Mononuclear cell (primary cell): ENCODE results near the gene NUDT16. TPM values are rescaled to one million over a fixed set of nuclear protein-coding genes. Genes with fewer than 3 reads are reported as not detected.
"Not testable (repeated sequence)": the region's sequence is repeated elsewhere in the genome, so short reads cannot be mapped to it uniquely, and the experiment has no call there.

ENCODE experiments used
- H3K27me3 ChIP-seq: 2 replicates; pipeline ENCODE4 v1.6.0; 2011; ENCODE audit warnings: low read length, control low read depth; ENCODE audit not compliant: insufficient read depth
- H3K4me1 ChIP-seq: 2 replicates; pipeline ENCODE4 v1.5.1; 2011; ENCODE audit warnings: mild to moderate bottlenecking, low read length, control low read depth; ENCODE audit not compliant: insufficient read depth
- H3K4me3 ChIP-seq: 2 replicates; pipeline ENCODE4 v1.5.1; 2011; ENCODE audit warnings: mild to moderate bottlenecking, low read length, moderate library complexity
- H3K9me3 ChIP-seq: 2 replicates; pipeline ENCODE4 v1.5.1; 2011; ENCODE audit warnings: low read depth, mild to moderate bottlenecking, control low read depth, low read length
- total RNA-seq: library from RNA; depleted of rRNA; stranded (reverse); fragments of >200 nt; gene quantifications from one replicate; pipeline ENCODE4 v1.2.3, GENCODE V29; 2012

Gene NUDT16
- total RNA-seq, 1 donor: 3.9 TPM

GRCh38 chr3:131361464-131362421 is 19.8 kb upstream of the NUDT16 start:
- no peaks in the 10 kb centered on the region for H3K9me3 ChIP-seq
- H3K4me3 ChIP-seq: peak overlapping the region; percentile 43

GRCh38 chr3:131363275-131363674 is 18.3 kb upstream of the NUDT16 start:
- no peak overlapping the region for H3K4me3 ChIP-seq
- H3K27me3 ChIP-seq: peaks cover 22% of the 10 kb centered on the region
- no peaks in the 10 kb centered on the region for H3K9me3 ChIP-seq
- peaks cover 21% of the 10 kb centered on the region for H3K4me1 ChIP-seq

More at GRCh38 chr3:131361464-131362421, 19.8 kb upstream of the NUDT16 start:
- H3K27me3 ChIP-seq: peaks cover 22% of the 10 kb centered on the region
- peaks cover 21% of the 10 kb centered on the region for H3K4me1 ChIP-seq

GRCh38 chr3:131370935-131371687 is 10.5 kb upstream of the NUDT16 start:
- Histone ChIP-seq H3K27me3 (peaks cover under 1% of the 10 kb centered on the region), H3K4me3 (no peak overlapping the region), H3K9me3 (no peaks in the 10 kb centered on the region), H3K4me1 (peaks cover 17% of the 10 kb centered on the region)

GRCh38 chr3:131371688-131372066 is 9.9 kb upstream of the NUDT16 start:
- no peaks in the 10 kb centered on the region for H3K27me3 ChIP-seq
- peaks cover 17% of the 10 kb centered on the region for H3K4me1 ChIP-seq
- H3K4me3 ChIP-seq: no peak overlapping the region
- no peaks in the 10 kb centered on the region for H3K9me3 ChIP-seq

- H3K9me3 ChIP-seq: no peaks in the 10 kb centered on the region
- H3K4me3 ChIP-seq: no peak overlapping the region
- H3K4me1 ChIP-seq: peaks cover 17% of the 10 kb centered on the region
- no peaks in the 10 kb centered on the region for H3K27me3 ChIP-seq
Observed at GRCh38 chr3:131374741-131375140, 6.8 kb upstream of the NUDT16 start.

- H3K27me3 ChIP-seq, H3K9me3 ChIP-seq: not testable (repeated sequence)
- Histone ChIP-seq H3K4me1 (peaks cover 48% of the 10 kb centered on the region), H3K4me3 (peak overlapping the region; percentile 90)
Observed at GRCh38 chr3:131380821-131381444, 641 bp upstream of the NUDT16 start.

- H3K4me3 ChIP-seq: no peak overlapping the region
- H3K9me3 ChIP-seq: no peaks in the 10 kb centered on the region
- H3K27me3 ChIP-seq: no peaks in the 10 kb centered on the region
- peaks cover 79% of the 10 kb centered on the region for H3K4me1 ChIP-seq
Observed at GRCh38 chr3:131386429-131387165, 5.0 kb downstream of the NUDT16 start.

GRCh38 chr3:131387796-131388489 is 6.4 kb downstream of the NUDT16 start:
- Histone ChIP-seq H3K27me3 (no peaks in the 10 kb centered on the region), H3K4me1 (peaks cover 68% of the 10 kb centered on the region), H3K4me3 (no peak overlapping the region), H3K9me3 (no peaks in the 10 kb centered on the region)

- Histone ChIP-seq H3K9me3 (no peaks in the 10 kb centered on the region), H3K27me3 (no peaks in the 10 kb centered on the region), H3K4me1 (peaks cover 63% of the 10 kb centered on the region), H3K4me3 (no peak overlapping the region)
Observed at GRCh38 chr3:131388490-131388799, 6.9 kb downstream of the NUDT16 start.

- H3K4me1 ChIP-seq: peaks cover 45% of the 10 kb centered on the region
- H3K27me3 ChIP-seq: no peaks in the 10 kb centered on the region
- no peaks in the 10 kb centered on the region for H3K9me3 ChIP-seq
- no peak overlapping the region for H3K4me3 ChIP-seq
Observed at GRCh38 chr3:131390331-131390730, 8.8 kb downstream of the NUDT16 start.

- Histone ChIP-seq H3K4me1 (peaks cover 18% of the 10 kb centered on the region), H3K4me3 (no peak overlapping the region), H3K27me3 (no peaks in the 10 kb centered on the region), H3K9me3 (no peaks in the 10 kb centered on the region)
Observed at GRCh38 chr3:131393051-131393450, 11.5 kb downstream of the NUDT16 start.

- Histone ChIP-seq H3K9me3 (no peaks in the 10 kb centered on the region), H3K4me1 (peaks cover 10% of the 10 kb centered on the region), H3K4me3 (no peak overlapping the region), H3K27me3 (no peaks in the 10 kb centered on the region)
Observed at GRCh38 chr3:131393868-131394267, 12.3 kb downstream of the NUDT16 start.

- Histone ChIP-seq H3K4me1 (peaks cover 8% of the 10 kb centered on the region), H3K4me3 (no peak overlapping the region), H3K9me3 (no peaks in the 10 kb centered on the region), H3K27me3 (no peaks in the 10 kb centered on the region)
Observed at GRCh38 chr3:131394400-131394799, 12.8 kb downstream of the NUDT16 start.

- no peaks in the 10 kb centered on the region for H3K9me3 ChIP-seq
- H3K27me3 ChIP-seq: no peaks in the 10 kb centered on the region
- H3K4me3 ChIP-seq: no peak overlapping the region
- no peaks in the 10 kb centered on the region for H3K4me1 ChIP-seq
Observed at GRCh38 chr3:131396170-131396569, 14.6 kb downstream of the NUDT16 start.
